T-helper 2 cell (primary cell): Measurements from ENCODE around the gene SPATA33.
"Not testable (repeated sequence)": the region's sequence is repeated elsewhere in the genome, so short reads cannot be mapped to it uniquely, and the experiment has no call there.

Experiments
- DNase-seq, 5 experiments: peaks; one replicate each; pipeline versions ENCODE4 v3.0.0 to v3.0.0-alpha.2; 2012 to 2022

SPATA33 gene

GRCh38 chr16:89667000-89667399 is 9.4 kb downstream of the SPATA33 start:
- not testable (repeated sequence) for DNase-seq

- no peak for DNase-seq
These were observed 10.0 kb downstream of the SPATA33 start for GRCh38 chr16:89667633-89668032.

GRCh38 chr16:89668790-89669158 is 11.1 kb downstream of the SPATA33 start:
- no peak for DNase-seq

GRCh38 chr16:89669755-89670154 is 12.1 kb downstream of the SPATA33 start:
- no peak for DNase-seq

- DNase-seq: no peak
These were observed 13.1 kb downstream of the SPATA33 start for GRCh38 chr16:89670496-89671431.

- DNase-seq: not testable (repeated sequence)
These were observed 13.9 kb downstream of the SPATA33 start for GRCh38 chr16:89671565-89671964.

GRCh38 chr16:89672177-89672941 is 14.7 kb downstream of the SPATA33 start:
- DNase-seq: no peak

GRCh38 chr16:89678258-89678657 is 20.6 kb downstream of the SPATA33 start:
- no peak for DNase-seq

GRCh38 chr16:89685916-89686315 is 28.3 kb downstream of the SPATA33 start:
- no peak for DNase-seq

GRCh38 chr16:89686520-89687091 is 29.0 kb downstream of the SPATA33 start, which contains the start of gene CDK10:
CDK10 (plus strand) TSS chr16:89686689; CDS start chr16:89686711, 22 bp downstream.
- DNase-seq: peak; percentile 82 to 85 (median 84)

- DNase-seq: peak in 1 of 5 experiments; percentile 33
These were observed 29.7 kb downstream of the SPATA33 start for GRCh38 chr16:89687092-89687940.

- DNase-seq: no peak
These were observed 30.8 kb downstream of the SPATA33 start for GRCh38 chr16:89688395-89688794.

- no peak for DNase-seq
These were observed 31.5 kb downstream of the SPATA33 start for GRCh38 chr16:89689142-89689541.

- not testable (repeated sequence) for DNase-seq
These were observed 32.0 kb downstream of the SPATA33 start for GRCh38 chr16:89689621-89690020.

- no peak for DNase-seq
These were observed 32.8 kb downstream of the SPATA33 start for GRCh38 chr16:89690392-89690901.

- no peak for DNase-seq
These were observed 33.8 kb downstream of the SPATA33 start for GRCh38 chr16:89691231-89691985.

- no peak for DNase-seq
These were observed 34.4 kb downstream of the SPATA33 start for GRCh38 chr16:89691986-89692569.

GRCh38 chr16:89693289-89693731 is 35.7 kb downstream of the SPATA33 start:
- no peak for DNase-seq

GRCh38 chr16:89693931-89694783 is 36.5 kb downstream of the SPATA33 start:
- no peak for DNase-seq

- DNase-seq: not testable (repeated sequence)
These were observed 37.1 kb downstream of the SPATA33 start for GRCh38 chr16:89694784-89695085.
